SW480 (cell line): ENCODE measurements around the gene PRKN.
A peak's percentile ranks its signal among the peaks of the same experiment; 100 is the strongest.

ENCODE experiments used
- DNase-seq: peaks from one replicate; pipeline ENCODE4 v3.0.0-alpha.2; 2016; ENCODE audit warnings: low spot score

PRKN gene

GRCh38 chr6:162727322-162728182, at the start of gene PRKN, which contains the start of gene PACRG:
Gene PRKN (minus strand): TSS chr6:162727766.
Gene PACRG (plus strand): TSS chr6:162727974.
- DNase-seq, result peak; percentile 94

GRCh38 chr6:162777091-162777490, 49.5 kb upstream of the PRKN start:
- DNase-seq, result no peak

- DNase-seq, result no peak
Measured at GRCh38 chr6:162773996-162774395, 46.4 kb upstream of the PRKN start.

GRCh38 chr6:162772466-162772865, 44.9 kb upstream of the PRKN start:
- DNase-seq, result no peak

- no peak for DNase-seq
Measured at GRCh38 chr6:162770955-162771354, 43.4 kb upstream of the PRKN start.

GRCh38 chr6:162770136-162770535, 42.6 kb upstream of the PRKN start:
- no peak for DNase-seq

GRCh38 chr6:162753775-162754174, 26.2 kb upstream of the PRKN start:
- DNase-seq, result no peak

- no peak for DNase-seq
Measured at GRCh38 chr6:162751211-162751859, 23.8 kb upstream of the PRKN start.

GRCh38 chr6:162750776-162751175, 23.2 kb upstream of the PRKN start:
- no peak for DNase-seq

GRCh38 chr6:162736961-162737360, 9.4 kb upstream of the PRKN start:
- no peak for DNase-seq

- DNase-seq, result no peak
Measured at GRCh38 chr6:162733489-162733888, 5.9 kb upstream of the PRKN start.

GRCh38 chr6:162730502-162730901, 2.9 kb upstream of the PRKN start:
- DNase-seq, result no peak

GRCh38 chr6:162728706-162729105, 1.1 kb upstream of the PRKN start:
- no peak for DNase-seq

GRCh38 chr6:162728197-162728596, 631 bp upstream of the PRKN start:
- no peak for DNase-seq

GRCh38 chr6:162726947-162727321, 632 bp downstream of the PRKN start:
- DNase-seq, result peak; percentile 3

GRCh38 chr6:162722633-162723032, 4.9 kb downstream of the PRKN start:
- no peak for DNase-seq

- no peak for DNase-seq
Measured at GRCh38 chr6:162722226-162722625, 5.3 kb downstream of the PRKN start.

- no peak for DNase-seq
Measured at GRCh38 chr6:162721404-162721687, 6.2 kb downstream of the PRKN start.

- no peak for DNase-seq
Measured at GRCh38 chr6:162719528-162719927, 8.0 kb downstream of the PRKN start.

- DNase-seq, result no peak
Measured at GRCh38 chr6:162715601-162716000, 12.0 kb downstream of the PRKN start.

GRCh38 chr6:162713974-162714780, 13.4 kb downstream of the PRKN start:
- DNase-seq, result no peak

- no peak for DNase-seq
Measured at GRCh38 chr6:162712694-162713093, 14.9 kb downstream of the PRKN start.

- DNase-seq, result no peak
Measured at GRCh38 chr6:162711376-162711775, 16.2 kb downstream of the PRKN start.
